ENCODE measurements around the gene TLX2.
"Not testable (repeated sequence)": the region's sequence is repeated elsewhere in the genome, so short reads cannot be mapped to it uniquely, and the experiment has no call there.

The TLX2 gene

DNA sequence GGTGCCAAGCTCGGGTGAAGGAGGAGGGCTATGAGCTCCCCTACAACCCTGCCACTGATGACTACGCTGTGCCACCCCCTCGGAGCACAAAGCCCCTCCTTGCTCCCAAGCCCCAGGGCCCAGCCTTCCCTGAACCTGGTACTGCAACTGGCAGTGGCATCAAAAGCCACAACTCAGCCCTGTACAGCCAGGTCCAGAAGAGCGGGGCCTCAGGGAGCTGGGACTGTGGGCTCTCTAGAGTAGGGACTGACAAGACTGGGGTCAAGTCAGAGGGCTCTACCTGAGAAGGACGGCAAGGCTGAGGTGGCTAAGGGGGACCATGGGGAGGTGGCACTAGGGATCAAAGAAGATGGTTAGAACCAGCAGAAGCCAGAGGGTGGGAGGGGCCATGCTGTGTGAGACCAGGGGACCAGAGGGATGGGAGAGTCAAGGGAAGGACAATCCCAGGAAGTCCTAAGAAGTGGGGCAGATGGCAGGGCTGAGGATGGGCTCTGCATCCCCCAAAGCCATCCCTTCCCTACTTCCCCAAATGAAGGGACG, 42.7 kb downstream of the TLX2 start:
- no peak for DNase-seq

DNA sequence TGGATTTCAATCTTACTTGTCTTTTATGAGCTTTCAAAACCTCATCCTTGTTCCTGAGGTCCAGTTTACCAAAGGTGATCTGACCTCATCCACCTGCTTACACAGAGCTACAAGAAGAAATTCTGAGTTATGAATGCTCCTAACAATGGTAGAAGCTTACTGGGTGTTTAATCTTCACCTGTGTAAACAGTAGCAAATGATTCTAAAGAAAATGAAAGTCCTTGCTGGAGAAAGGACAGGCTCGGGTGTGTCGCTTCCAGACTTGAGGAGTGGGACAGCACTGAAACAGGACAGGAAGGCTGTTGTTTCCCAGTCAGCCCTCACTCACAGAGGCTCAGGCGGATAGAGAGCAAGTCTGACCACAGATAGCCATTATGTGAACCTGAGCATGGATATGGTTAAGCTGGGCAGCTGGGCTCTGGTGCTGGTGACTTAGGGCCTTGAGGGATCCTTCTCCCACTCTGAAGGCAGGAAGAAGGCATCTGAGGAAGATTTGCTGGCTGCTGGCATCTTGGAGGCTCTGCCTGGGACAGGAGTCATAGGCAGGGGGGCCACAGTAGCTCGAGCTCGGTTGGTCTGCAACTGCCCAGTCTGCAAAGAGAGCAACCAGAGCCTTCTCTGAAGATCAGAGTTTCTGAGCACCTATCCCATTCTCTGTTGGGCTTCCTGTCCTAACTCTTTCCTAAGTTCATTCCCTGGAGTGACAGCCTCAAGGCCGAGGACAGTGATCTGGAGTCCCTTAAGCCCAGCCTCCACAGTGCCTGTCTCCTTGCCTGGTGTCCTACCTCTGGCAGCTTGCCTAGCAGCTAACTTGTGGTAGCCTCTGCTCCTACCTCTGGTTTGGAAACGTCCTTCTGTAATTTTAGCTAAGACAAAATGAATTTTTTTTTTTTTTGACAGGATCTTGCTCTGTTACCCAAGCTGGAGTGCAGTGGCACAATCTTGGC, 44.3 kb downstream of the TLX2 start:
- DNase-seq: no peak

DNA sequence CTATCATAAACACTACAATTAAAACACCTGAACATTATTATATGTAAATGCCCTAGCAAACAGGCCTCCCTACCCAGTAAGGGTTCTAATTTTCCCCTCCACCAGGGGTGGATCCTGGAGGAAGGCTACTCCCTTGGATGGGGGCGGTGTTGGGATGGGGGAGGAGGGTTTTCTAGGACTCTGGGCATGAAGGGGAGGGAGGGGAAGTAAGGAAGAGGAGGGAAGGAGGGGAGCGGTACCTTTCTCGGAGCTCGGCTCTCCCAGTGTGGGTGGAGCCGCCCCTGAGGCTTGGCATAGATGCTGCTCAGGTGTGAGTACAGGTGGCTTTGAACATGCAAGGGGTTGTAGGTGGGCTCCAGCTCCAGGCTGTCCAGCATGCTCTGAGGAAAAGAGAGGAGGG, 45.7 kb downstream of the TLX2 start:
- no peak for DNase-seq

DNA sequence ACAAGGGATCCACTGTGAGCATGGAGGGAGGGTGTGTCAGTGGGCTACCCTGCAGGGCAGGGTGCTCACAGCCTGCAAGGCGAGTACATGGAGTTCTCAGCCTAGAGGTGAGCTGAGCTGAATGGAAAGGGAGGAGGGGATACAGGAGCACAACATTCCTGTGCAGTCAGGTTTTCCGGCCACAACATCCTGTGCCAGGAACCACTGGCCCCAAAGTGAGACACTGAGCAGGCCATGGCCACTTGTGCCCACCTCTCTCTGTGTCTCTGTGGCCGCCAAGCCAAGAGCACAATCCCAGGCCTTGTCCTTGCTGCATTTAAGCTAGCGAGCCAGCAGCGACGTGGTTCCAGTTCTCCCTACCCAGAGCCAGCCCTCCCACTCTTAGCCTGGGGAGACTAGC, 46.3 kb downstream of the TLX2 start:
- no peak for DNase-seq

DNA sequence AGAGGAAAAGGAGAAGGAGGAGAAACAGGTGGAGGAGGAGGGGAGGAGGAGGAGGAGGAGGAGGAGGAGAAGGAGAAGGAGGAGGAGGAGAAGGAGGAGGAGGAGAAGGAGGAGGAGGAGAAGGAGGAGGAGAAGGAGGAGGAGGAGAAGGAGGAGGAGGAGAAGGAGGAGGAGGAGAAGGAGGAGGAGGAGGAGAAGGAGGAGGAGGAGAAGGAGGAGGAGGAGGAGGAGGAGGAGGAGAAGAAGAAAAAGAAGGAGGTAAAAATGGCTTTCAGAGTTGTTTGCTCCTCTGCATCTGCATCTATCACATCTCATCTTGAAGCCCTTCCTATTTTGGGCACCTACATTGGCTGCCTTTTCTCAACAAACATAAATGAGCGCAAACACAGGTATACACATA, 46.8 kb downstream of the TLX2 start:
- not testable (repeated sequence) for DNase-seq

DNA sequence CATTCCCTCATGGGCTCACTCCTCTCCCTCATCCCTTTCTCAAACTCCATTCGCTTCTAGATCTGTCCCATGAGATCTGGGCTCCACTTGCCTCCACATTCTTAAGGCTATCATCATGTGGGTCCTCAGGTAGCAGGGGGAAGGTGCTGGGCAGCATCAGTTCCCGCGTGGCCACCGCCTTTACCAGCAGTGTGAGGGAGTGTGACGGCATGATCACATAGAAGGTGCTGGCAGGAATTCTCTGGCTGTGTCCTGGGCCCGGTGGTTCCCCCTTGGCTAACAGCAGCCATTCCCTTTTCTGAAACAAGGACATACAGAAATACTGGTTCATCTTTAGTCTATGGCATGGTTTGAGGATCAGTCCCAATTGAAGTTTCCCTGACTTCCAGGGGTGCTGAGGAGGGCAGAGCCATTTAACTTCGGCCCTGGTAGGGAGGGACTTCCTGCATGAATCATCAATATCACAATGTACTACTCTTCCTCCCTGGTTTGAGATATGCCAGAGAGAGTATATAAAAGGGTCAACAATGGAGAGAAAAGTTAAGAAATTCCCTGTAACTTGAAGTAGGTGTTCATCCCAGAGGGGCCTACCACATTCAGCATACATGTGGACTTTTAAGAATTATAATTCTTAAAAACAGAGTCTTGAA, 48.0 kb downstream of the TLX2 start:
- DNase-seq: no peak

DNA sequence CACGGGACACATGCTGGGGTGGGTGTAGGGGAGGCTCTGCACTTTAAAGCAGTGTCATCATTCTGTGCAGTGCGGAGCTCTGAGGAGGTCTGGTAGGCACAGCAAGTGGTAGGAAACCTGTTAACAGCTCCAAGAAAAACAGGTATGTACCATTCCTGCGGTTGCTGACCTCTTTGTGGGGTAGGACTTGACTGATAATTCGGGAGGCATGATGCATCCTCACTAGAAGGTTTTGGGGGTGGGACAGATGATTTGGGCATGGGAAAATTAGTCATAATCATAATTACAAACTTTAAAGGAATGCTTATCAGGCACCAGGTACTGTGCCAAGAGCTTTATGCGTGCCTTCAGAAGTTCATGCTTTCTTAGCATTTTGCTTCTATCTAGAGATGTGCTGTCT, 50.0 kb downstream of the TLX2 start:
- DNase-seq: no peak

DNA sequence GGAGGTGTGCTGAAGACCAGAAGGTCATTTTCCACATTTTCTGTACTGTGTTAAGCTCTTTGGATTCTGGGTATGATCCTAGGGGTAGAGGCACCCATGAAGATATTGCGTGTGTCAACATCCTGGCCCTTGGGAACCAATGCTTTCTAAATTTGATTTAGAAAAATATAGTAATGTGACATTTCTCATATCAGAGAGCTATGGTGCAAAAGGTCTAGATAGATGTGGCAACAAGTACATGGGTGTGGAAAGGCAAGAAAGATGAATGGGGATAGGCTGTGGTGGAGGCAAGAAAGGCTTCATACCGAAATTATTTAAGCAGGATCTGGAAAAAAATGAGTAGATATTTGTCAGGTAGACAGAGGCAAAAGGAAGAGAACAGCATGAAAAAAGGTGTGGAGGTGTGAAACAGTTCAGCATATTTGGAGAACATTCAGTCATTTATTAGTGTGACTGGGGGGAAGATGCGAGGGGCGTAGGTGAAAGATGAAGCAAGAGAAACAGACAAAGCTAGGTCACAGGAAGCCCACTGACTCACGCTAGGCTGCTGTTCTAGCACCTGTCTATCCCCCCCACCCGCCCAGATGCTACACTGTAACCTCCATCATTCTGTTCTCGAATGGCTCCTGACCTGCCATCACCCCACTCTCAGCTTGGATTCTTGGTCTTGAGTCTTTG, 52.0 kb downstream of the TLX2 start:
- no peak for DNase-seq

DNA sequence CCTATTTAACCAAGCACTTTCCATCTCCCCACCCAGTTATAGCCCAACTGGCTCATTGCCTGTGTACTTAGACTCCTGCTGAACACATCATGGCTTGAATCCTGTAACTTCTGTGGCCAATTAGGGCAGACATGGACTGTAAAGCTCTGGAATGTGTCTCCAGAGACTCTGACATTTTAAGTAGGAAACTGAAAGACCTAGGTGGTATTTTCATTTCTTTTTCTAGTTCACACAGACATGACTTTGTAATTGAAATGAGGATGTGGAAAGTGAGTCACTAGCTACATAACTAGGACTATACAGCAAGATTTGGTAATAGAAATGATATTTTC, 52.5 kb downstream of the TLX2 start:
- DNase-seq: no peak

All from effector CD8-positive, alpha-beta T cell (primary cell).